Hematopoietic multipotent progenitor cell treated with erythropoietin and hydrocortisone succinate and interleukin-3 and kit ligand, for 17 days (in vitro differentiated cells): ENCODE results near the gene UBAP1L.
A peak's percentile ranks its signal among the peaks of the same experiment; 100 is the strongest.
"Not testable (repeated sequence)": the region's sequence is repeated elsewhere in the genome, so short reads cannot be mapped to it uniquely, and the experiment has no call there.

Experiments
- DNase-seq: peaks from one replicate; pipeline ENCODE4 v3.0.0-alpha.2; 2015; ENCODE audit warnings: low spot score

The UBAP1L gene

DNA sequence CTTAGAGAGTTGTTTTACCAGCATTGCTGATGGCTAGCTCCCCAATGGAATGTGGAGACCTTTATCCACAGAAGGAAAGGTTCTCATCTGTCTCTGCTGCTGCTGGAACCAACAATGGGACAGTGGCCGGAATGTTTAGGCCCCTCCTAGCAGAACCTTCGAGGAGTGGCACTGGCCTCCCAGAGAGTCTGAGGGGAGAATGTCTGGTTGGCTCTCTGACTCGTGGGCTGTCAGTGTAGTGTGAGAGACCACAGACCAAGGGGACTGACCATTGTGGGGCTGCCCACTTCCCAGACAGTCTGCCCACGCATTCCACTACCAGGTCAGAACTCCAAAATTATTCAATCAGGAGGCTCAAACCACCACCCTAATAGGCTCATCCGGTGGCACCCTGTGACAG lies 52.3 kb downstream of the UBAP1L start:
- no peak for DNase-seq

DNA sequence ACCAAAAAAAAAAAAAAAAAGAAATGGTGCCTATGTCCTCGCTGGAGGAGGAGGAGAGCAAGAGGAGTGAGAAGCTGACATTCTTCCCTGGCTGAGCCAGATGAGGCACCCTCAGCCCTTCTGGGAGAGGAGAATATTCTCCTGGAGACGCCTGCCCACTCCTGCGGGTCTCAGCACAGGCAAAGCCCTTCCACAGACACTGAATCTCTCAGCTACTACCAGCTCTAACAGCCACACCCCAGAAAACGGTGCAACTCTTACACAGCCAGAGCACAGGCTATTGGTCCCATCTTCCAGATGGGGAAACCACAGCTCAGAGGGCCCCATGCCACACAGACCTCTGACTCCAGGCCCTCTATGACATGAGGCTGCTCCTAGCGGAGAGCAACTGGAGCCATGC lies 52.9 kb downstream of the UBAP1L start:
- no peak for DNase-seq

DNA sequence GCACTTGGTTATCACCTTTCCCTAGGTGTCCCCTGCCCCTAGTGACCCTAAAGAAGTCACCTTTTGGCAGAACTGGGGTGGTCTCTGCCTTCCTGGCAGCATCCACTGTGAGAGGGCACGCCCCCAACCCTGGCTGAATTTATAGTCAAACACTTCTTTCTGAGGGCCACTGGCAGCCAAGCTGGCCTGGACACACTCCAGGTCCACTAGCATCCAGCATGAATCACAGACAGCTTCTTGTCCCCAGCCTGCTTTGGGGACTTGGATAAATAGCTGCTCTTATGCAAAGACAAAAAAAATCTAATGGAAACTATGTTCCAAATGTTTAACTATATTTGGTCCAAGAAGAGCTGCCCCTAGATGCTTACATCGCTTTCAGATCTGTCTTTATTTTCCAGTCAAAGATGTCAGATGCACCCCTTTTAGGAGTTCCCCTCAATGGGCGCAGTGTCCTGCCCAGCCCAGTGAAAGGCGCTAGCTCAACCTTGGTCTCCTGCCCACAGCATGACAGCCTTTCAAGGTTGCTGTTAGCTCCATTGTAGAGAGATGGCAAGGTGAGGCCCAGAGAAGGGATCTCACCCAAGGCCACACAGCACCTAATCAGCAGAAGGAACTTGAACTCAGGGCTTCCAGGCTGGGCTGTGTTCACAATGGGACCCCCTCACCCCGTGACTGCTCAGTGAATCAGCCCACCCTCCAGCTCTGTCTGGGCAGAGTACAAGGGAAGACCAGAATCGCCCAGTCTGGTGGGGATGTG lies 54.2 kb downstream of the UBAP1L start:
- no peak for DNase-seq

DNA sequence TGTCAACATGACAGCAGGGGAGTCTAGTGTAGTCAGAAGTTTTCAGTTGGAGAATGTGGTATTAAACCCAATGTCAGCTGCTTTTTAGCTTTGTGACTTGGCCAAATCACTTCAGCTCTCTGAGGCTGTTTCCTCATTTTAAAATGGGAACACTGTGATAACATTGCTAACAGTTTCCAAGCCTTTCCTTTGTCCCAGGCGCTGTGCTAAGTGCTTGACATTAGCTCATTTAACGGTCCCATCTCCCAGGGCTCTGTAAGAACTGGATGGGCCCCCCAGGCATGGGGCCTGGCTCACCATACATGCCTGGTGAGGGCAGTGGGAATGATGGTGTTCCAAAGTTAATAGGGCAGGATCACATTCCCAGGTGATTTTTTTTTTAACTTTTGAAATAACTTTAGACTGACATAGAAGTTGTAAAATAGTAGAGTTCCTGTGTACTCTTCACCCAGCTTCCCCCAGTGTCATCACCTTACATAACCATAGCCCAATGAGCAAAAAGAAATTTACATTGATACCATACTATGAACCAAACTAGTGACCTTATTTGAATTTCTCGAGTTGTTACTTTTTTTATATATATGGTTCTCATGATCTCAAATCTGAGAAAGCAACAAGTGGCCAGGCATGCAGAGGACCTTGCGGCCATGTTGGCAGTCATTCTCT lies 54.9 kb downstream of the UBAP1L start:
- DNase-seq = no peak

DNA sequence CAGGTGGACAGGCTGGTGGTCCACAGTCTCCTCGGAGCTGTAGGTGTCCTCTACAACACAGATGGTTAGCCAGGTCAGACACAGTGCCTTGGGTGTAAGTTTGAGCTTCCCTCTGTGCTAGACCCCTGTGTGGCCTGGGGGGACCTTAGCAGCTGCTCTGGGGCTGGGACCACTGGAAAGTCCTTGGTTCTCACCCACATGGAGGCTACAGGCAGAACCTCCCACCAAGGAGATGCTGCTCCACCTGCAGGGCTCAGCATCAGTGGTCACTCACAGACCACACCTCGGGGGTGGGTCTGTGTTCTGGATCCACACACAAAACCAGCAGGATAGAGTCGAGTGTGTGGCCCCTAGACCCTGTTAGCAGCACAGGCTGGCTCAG lies 55.6 kb downstream of the UBAP1L start:
- DNase-seq = no peak

DNA sequence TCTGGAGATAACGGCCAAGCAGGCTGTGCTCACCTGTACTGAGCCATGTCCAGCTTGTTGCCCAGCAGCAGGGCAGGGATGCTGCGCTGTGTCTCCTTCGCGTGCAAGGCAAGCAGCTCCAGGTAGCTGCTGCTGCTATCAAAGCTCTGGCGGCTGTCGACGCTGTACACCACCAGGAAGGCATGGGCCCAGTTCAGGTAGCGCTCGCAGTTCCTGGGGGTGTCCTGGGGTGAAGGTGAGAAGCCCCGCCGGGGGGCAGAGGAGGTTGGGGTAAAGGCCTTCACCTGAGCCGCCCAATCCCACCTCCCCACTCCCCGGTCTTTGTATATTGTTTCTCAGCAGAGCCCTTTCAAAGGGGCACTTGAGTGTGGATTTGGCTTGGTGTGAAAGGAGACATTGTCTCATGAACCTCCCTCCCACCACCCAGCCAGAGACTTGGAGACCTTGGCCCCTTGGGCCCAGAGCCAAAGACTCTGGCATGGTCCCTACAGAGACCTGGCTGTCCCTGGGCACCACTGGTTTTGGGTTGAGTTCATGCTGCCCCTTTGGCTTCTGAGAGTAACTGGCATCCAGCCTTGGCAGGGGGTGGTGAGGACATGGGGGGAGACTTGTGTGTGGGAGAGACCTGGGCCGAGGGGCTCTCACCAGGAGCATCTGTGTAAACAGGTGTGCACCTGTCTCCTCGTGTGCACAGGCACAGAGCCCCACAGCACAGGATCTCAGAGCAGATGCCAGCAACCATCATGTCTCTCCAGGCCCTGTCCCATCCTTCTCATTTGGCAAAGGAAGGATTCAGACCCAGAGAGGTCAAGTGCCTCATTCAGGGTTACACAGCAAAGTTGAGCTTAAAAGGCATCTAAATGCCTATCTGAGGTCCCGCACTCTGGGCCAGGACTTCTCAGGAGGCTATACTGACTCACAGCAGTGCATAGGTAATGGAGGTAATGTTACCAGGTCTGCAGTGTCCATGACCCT lies 56.3 kb downstream of the UBAP1L start:
- no peak for DNase-seq

DNA sequence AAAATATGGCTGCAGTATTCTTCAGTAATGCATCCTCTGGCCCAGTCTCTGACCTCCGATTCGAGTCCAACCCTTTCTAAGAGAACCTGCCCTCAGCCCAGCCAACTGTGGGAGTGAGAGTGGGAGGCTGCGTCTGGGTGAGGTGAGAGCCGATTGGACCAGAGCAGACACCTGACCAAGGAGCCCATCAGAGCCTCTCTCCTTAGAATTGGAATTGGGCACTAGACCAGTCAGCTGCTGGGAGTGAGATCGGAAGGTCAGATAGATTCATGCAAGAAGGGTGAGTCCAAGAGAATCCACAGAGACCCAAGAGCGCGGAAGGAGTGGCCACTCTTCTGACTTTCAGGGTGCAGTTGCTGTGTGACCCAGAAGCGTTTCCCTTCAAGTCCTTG lies 57.5 kb downstream of the UBAP1L start:
- no peak for DNase-seq

DNA sequence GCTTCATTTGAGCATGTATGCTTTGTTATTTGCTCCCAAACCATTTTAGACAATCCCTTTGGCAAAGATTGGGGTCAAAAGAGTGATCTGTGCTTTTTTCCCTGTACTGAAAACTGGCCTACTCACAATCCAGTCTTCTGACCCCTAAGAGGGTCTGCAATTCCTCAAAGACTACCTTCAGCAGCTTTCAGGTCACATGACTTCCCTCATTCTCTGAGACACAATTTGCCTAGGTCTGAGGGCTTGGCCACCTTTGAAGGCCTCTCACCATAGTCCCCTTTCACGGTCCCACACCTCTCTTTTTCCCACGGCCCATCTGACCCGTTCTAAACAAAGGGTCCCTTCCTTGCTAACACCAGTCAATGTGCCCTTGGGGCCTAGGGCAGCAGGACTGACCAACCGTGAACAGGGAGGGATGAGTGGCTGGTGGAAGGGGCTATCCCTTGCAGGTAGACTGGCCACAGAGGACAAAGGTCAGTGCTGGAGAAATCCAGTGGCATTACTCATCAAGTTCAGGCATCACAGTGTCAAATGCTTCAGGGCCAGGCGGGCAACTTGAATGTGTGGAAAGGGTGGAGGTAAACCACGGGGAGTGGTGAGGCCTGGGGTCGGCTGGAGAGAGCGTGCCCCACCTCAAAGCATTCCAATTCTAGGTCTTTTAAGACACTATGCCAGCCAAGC lies 58.0 kb downstream of the UBAP1L start:
- no peak for DNase-seq

DNA sequence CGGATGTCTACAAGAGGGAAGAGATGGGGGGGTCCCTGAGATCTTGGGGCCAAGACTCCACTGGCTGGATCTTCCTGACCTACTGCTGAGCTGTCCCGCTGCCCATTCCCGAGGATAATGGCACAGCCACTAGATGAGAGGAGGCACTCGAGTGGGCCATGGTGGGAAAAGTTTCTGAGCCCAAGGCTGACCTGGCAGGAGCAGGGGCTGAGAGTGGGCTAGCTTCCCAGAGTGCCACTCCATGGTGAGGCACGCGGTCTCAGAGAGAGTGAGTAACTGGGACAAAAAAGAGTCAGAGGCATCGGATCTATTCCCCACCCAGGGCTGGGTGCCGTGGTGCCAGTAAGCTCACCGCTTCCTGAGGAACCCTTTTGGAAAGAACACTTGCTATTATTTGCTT lies 58.9 kb downstream of the UBAP1L start:
- no peak for DNase-seq

DNA sequence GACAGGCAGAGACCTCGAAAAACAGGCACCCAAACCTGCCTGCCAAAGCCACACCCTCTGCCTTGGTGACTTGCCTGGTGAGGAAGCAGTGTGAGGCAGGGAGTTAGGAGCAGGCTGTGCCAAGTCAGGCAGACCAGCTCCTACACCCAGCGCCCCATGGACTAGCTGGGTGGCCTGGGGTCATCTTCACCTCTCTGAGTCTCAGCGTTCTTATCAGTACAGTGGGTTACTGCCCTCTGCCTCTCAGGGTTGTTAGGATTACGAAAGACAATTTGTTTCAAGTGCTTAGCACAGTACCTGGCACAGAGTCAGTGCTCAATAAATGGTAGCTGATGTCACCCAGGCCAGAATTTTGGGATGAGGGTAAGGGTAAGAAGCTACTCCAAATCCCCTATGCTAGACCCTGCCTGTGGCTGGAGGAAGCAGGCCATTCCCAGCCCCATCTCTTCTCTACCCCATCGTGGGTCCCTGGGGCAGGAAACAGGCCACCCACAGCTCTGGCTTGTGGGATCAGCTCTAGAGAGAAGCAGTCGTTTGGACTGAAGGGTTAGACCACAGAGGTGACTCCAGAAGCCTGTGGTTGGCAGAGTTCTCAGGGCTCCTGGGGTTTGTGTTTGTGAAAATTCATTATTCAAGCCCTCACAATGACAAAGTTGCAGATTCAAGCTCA lies 59.7 kb downstream of the UBAP1L start:
- DNase-seq = no peak

DNA sequence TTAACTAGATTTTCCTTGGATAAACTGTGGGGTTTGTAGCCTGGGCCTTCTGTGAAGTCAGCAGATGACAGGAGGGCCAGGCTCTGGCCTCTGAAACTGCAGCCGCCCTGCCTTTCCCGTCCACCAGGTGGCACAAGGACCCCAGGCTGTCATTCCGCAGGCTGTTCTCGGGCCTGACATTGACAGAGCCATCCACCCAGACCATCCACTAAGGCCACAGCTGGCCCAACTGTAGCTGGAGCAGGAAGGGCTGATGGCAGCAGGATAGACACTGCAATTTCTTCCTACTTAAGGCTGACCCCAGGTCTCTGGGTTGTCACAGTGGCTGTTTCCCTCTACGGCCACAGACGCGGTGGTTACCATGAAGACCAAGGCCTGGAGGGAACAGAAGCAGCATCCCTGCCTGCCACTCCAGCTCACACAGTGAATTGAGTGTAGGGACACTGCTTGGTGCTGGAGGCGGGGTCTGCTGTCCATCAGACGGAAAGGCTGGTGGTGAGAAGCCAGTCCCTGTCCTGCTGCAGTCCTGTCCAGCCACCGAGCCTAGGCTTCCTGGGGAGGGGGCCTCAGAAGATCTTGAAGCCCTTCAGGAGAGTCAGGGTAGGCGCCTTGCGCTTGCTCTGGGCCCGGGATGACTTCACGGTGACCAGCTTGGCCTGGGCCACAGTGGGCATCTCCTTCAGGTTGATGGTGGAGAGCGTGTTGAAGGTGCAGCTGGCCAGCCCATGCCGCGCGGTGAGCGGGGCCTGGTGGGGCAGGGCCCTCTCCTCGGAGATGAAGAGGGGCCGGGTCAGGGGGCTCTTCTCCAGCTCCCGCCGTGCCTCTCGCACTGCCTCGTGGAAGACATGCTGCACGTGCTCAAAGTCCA lies 60.4 kb downstream of the UBAP1L start:
- peak; percentile 41 for DNase-seq

DNA sequence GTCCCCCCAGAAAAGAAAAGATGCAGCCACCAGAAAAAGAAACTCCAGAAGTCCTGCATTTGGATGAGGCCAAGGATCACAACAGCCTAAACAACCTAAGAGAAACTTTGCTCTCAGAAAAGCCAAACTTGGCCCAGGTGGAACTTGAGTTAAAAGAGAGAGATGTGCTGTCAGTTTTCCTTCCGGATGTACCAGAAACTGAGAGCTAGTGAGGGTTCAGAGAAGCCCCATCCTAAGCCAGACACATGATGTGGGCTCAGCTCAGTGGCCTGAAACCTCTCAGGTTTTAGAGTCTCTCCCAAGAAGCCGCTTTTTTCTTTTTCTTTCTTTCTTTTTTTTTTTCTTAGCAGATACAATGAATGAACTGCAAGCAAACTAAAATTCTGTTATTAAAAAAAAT lies 62.0 kb downstream of the UBAP1L start:
- DNase-seq = no peak

DNA sequence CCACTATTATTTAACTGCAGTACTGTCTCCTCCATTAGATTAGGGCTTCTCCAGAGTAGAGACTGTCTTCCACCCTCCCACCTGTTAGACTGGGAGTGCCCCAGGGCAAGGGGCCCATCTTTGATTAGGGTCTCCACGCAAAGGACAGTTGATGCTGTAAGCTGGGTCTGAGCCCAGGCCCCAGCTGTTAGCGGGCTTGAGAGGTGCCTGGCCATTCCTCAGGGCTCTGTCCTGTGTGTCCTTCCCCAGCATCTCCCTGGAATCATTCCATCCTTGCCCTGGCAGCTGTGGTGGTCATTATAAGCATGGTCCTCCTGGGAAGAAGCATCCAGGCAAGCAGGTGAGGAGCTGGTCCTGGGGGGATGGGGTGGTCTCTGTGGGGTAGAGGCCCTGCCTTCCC lies 63.7 kb downstream of the UBAP1L start:
- DNase-seq = no peak

DNA sequence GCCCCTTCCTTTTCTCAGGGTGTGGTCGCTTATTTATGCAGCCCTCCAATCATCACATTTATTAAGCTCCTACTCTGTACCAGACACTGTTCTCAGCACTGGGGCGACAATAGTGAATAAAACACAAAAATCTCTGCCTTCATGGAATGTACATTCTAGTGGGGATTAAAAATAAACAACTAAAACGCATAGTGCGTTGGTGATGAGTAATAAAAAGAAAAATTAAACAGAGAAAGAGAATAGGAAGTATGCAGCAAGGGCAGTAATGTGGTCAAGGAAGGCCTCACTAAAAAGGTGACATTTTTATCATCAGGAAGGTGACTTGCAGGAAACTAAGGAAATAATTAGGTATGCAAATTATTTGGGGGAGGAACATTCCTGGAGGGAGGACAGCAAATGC lies 64.7 kb downstream of the UBAP1L start:
- no peak for DNase-seq

DNA sequence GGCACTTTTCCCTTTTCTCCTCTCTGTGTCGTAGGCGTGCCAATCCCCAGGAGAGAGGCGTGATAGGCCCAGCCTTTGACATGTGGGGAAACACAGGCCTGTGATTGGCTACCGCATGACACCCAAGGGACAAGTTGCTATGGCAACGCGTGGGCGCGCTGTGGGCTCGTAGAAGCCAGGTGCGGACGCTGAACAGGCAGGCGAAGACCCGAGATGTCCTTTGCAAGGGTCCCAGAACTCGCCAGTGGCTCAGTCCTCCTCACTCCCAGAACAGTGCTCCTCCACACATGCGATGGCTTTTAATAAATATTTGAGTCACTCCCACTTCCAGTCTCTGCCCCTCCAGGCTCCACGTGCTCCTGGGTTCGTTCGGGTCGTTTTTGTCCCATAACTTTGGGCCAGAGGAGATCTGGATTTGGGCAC lies 65.6 kb downstream of the UBAP1L start:
- DNase-seq = peak; percentile 51

DNA sequence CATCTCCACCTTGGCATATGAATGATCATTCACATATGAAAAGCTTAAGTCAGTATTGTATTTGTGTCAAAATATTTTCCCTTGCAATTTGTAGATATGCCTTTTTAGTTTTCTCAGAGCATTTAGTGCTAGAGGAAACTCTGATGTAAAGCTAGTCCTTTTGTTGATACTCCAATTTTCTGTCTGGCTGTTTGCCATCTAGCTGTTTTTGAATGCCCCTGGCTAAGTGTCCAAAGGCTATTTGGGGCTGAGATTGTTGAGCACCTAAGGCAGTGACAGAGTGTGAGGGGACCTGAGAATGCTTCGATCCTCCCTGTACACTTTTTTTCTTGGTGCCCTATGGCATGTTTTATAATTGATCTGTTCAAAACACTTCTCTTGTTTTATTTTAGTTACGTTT lies 66.8 kb downstream of the UBAP1L start:
- no peak for DNase-seq

DNA sequence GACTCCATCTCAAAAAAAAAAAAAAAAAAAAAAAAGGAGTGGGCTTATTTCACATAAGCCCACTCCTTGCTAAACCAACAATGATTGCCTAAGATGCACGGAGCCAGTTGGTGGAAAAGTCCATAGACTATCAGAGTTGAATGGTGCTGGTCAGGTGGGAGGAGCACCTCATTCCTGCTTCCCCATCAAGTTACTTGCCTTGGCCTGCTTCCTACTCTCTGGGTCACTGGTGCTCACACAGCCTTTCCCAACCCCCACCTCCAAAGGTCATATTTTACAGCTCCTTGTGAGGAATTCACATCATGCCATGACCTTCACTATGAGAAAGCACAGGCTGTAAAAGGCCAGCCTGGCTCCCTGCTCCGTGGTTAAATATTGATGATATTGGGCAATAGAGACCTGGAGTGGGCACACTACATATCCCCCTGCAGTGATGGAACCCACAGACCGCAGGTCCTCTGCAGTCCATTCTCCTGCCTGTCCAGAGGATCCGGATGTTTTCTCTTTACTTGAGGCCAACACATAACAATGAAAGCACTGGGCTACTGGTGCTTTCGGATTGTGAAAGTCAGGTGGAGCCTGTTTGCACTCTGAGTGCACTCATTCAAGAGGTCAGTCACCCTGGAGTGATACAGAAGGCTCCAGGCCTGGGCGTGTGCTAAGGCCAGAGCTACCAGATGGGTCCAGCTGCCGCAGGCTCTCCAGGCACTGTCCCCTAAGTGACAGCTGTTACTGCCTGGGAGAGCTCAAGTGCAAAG lies 70.1 kb downstream of the UBAP1L start, which contains the start of gene SLC51B:
Gene SLC51B, plus strand, starts transcription at position 664 of the 758 bp plus-strand sequence. CDS start 4,618 bp downstream, outside the sequence.
- no peak for DNase-seq

DNA sequence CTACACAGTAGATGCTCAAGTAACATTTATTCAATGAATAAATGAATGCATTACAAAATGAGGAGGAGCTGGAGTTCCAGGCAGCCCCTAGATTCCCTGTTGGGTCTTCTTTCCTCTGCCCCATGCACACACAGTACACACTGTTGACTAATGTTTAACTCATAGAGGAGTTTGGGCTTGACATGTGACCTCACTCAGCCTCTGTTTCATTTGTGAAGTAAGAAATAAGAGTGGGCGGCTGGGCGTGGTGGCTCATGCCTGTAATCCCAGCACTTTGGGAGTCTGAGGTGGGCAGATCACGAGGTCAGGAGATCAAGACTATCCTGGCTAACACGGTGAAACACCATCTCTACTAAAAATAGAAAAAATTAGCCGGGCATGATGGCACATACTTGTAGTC lies 70.8 kb downstream of the UBAP1L start:
- not testable (repeated sequence) for DNase-seq

DNA sequence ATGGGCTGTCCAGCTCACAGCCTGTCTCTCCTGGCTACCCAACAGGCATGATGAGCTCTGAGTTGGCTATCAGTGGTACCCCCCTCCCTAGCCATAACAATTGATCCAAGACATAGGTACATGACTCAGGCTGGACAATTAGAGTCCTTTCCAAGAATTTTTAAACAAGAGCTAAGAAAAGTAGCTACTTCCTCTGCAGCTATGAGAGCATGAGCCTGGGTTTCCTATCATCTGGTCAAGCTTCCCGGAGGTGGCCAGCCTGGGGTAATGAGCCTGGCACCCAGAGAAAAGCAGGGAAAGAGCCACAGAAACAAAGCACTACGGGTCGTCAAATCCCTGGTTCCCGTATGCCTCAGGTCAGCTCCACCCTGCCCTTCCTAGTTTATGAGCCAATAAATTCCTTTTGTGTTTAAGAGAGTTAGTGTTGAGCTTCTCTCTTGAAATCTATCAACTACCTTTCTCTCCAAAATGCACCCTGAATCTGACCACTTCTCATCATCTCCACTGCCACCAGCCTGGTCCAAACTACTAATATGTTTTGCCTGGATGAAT lies 72.1 kb downstream of the UBAP1L start:
- no peak for DNase-seq
